IMR-90 (cell line): ENCODE results near the gene TTI1. TPM values are rescaled to one million over a fixed set of nuclear protein-coding genes. Genes with fewer than 3 reads are reported as not detected.

Experiments
- ATAC-seq: fragments of 200-7000 bp; cut with Tn5 transposase; 2 replicates; pipeline ENCODE4 v1.9.1; 2020; ENCODE audit warnings: low read depth, mild to moderate bottlenecking, moderate library complexity
- BruUV-seq: library from RNA; stranded (reverse); fragments of 400-500 nt; replicated peaks from 2 replicates; lab custom pipeline; 2021; lab: Mats Ljungman, UMichigan
- CTCF ChIA-PET: fragments of 300-600 bp; formaldehyde crosslinking; extraction: SDS; loops from one replicate; lab custom pipeline; 2021; ENCODE audit warnings: antibody characterized with exemption; lab: Yijun Ruan, JAX
- POLR2A ChIA-PET: fragments of 300-600 bp; sonication (Branson Sonifier 250); formaldehyde crosslinking; loops from one replicate; lab custom pipeline; 2022; ENCODE audit warnings: antibody characterized with exemption; ENCODE audit not compliant: unreplicated experiment; lab: Charles Lee
- DNase-seq: peaks from one replicate; pipeline ENCODE4 v3.0.0; 2013
- H2AFZ ChIP-seq: replicated peaks from 2 replicates; pipeline ENCODE3; 2013; ENCODE audit warnings: low read length, mild to moderate bottlenecking; ENCODE audit not compliant: poor library complexity
- H2AK5ac ChIP-seq: 2 replicates; pipeline ENCODE4 v1.6.1; 2013; ENCODE audit warnings: low read depth, low read length, inconsistent platforms
- H2AK9ac ChIP-seq: replicated peaks from 2 replicates; pipeline ENCODE3; 2013; ENCODE audit warnings: mild to moderate bottlenecking, low read depth, low read length, moderate library complexity; ENCODE audit not compliant: poor library complexity
- H2BK120ac ChIP-seq: 2 replicates; pipeline ENCODE4 v1.6.1; 2013; ENCODE audit warnings: low read depth, low read length, inconsistent platforms
- H2BK15ac ChIP-seq: 3 replicates; pipeline ENCODE4 v1.6.1; 2013; ENCODE audit warnings: low read depth, low read length, inconsistent platforms
- H2BK20ac ChIP-seq: 2 replicates; pipeline ENCODE4 v1.6.1; 2013; ENCODE audit warnings: low read depth, mild to moderate bottlenecking, inconsistent platforms, low read length, moderate library complexity
- H2BK5ac ChIP-seq: 2 replicates; pipeline ENCODE4 v1.6.1; 2013; ENCODE audit warnings: mild to moderate bottlenecking, low read depth, low read length, inconsistent platforms; ENCODE audit not compliant: poor library complexity, severe bottlenecking
- H3K14ac ChIP-seq: replicated peaks from 2 replicates; pipeline ENCODE4 v1.6.1; 2013; ENCODE audit warnings: low read depth, low read length, inconsistent platforms
- H3K18ac ChIP-seq: 2 replicates; pipeline ENCODE4 v1.6.1; 2013; ENCODE audit warnings: low read depth, low read length, control low read depth
- H3K23ac ChIP-seq: 2 replicates; pipeline ENCODE4 v1.6.1; 2013; ENCODE audit warnings: low read depth, low read length, inconsistent platforms
- H3K27ac ChIP-seq: 2 replicates; pipeline ENCODE4 v1.5.1; 2013; ENCODE audit warnings: mild to moderate bottlenecking, control low read depth, low read length; ENCODE audit not compliant: insufficient read depth
- H3K27me3 ChIP-seq: 2 replicates; pipeline ENCODE4 v1.6.1; 2013; ENCODE audit warnings: low read length; ENCODE audit not compliant: control insufficient read depth, insufficient read depth
- H3K36me3 ChIP-seq: 2 replicates; pipeline ENCODE4 v1.6.1; 2013; ENCODE audit warnings: low read length, mixed read lengths; ENCODE audit not compliant: control insufficient read depth, insufficient read depth
- H3K4ac ChIP-seq: 2 replicates; pipeline ENCODE4 v1.6.1; 2013; ENCODE audit warnings: low read depth, low read length, inconsistent platforms
- H3K4me1 ChIP-seq: 2 replicates; pipeline ENCODE4 v1.6.1; 2013; ENCODE audit warnings: low read length, mixed read lengths; ENCODE audit not compliant: control insufficient read depth, insufficient read depth
- H3K4me2 ChIP-seq: 2 replicates; pipeline ENCODE4 v1.6.1; 2013; ENCODE audit warnings: low read depth, mild to moderate bottlenecking, control low read depth, low read length, moderate library complexity
- H3K4me3 ChIP-seq: 2 replicates; pipeline ENCODE4 v1.5.1; 2013; ENCODE audit warnings: low read depth, mild to moderate bottlenecking, control low read depth, low read length, moderate library complexity; ENCODE audit not compliant: insufficient read depth
- H3K56ac ChIP-seq: 2 replicates; pipeline ENCODE4 v1.6.1; 2013; ENCODE audit warnings: low read length, inconsistent platforms; ENCODE audit not compliant: insufficient read depth; ENCODE audit errors: extremely low read depth
- H3K79me1 ChIP-seq, 2 experiments: 2 replicates each; pipeline ENCODE4 v1.6.1; 2013; ENCODE audit warnings: low read length in 2 of 2, inconsistent platforms in 1 of 2, low read depth in 1 of 2
- H3K9ac ChIP-seq: 2 replicates; pipeline ENCODE4 v1.6.1; 2013; ENCODE audit warnings: low read depth, low read length, control low read depth
- H3K9me1 ChIP-seq: 2 replicates; pipeline ENCODE4 v1.6.1; 2013; ENCODE audit warnings: low read length, inconsistent platforms; ENCODE audit not compliant: insufficient read depth
- H3K9me3 ChIP-seq: 2 replicates; pipeline ENCODE4 v1.6.1; 2013; ENCODE audit warnings: low read length; ENCODE audit not compliant: control insufficient read depth, insufficient read depth
- H4K20me1 ChIP-seq: 2 replicates; pipeline ENCODE4 v1.6.1; 2013; ENCODE audit warnings: low read length, inconsistent platforms; ENCODE audit not compliant: insufficient read depth
- H4K5ac ChIP-seq: 2 replicates; pipeline ENCODE4 v1.6.1; 2013; ENCODE audit warnings: mild to moderate bottlenecking, low read depth, low read length, control low read depth
- H4K8ac ChIP-seq, 2 experiments: 2 replicates each; pipeline ENCODE4 v1.6.1; 2013; ENCODE audit warnings: low read depth in 2 of 2, low read length in 2 of 2, control low read depth in 1 of 2, inconsistent platforms in 1 of 2
- H4K91ac ChIP-seq: 2 replicates; pipeline ENCODE4 v1.6.1; 2013; ENCODE audit warnings: low read depth, low read length, inconsistent platforms; ENCODE audit not compliant: insufficient read depth
- BHLHE40 ChIP-seq: fragments of 150-350 bp; IDR thresholded peaks from 2 replicates; pipeline ENCODE4 v1.6.1; 2016; ENCODE audit warnings: mild to moderate bottlenecking, low read depth, low read length
- CEBPB ChIP-seq: IDR thresholded peaks from 2 replicates; pipeline ENCODE4 v1.6.1; 2012; ENCODE audit warnings: low read depth, low read length, improper control_type of control experiment
- CHD1 ChIP-seq: IDR thresholded peaks from 2 replicates; pipeline ENCODE4 v1.6.1; 2012; ENCODE audit warnings: low read depth, low read length, improper control_type of control experiment
- FOS ChIP-seq: fragments of 150-350 bp; IDR thresholded peaks from 2 replicates; pipeline ENCODE4 v1.6.1; 2016; ENCODE audit warnings: low read depth, low read length
- MAFK ChIP-seq: IDR thresholded peaks from 2 replicates; pipeline ENCODE4 v1.6.1; 2012; ENCODE audit warnings: low read depth, low read length, improper control_type of control experiment
- MXI1 ChIP-seq: IDR thresholded peaks from 2 replicates; pipeline ENCODE4 v1.6.1; 2012; ENCODE audit warnings: low read depth, mild to moderate bottlenecking, low read length, moderate library complexity, borderline replicate concordance
- NFE2L2 ChIP-seq: fragments of 150-350 bp; IDR thresholded peaks from 2 replicates; pipeline ENCODE4 v1.6.1; 2016; ENCODE audit warnings: low read depth, mild to moderate bottlenecking, low read length
- POLR2A ChIP-seq: IDR thresholded peaks from 2 replicates; pipeline ENCODE4 v1.6.1; 2012; ENCODE audit warnings: mild to moderate bottlenecking, low read depth, low read length
- RFX5 ChIP-seq: IDR thresholded peaks from 2 replicates; pipeline ENCODE4 v1.8.0; 2012; ENCODE audit warnings: low read depth, mild to moderate bottlenecking, low read length, moderate library complexity
- WGBS, 2 experiments: methylation state at CpG; one replicate each; pipeline versions ENCODE4 v1.1.5 to v1.1.7; 2013; ENCODE audit warnings: missing lambda C conversion rate in 2 of 2; ENCODE audit not compliant: insufficient read length in 1 of 2; ENCODE audit errors: extremely low coverage in 2 of 2; 5-methylcytosine and 5-hydroxymethylcytosine counted together
- dilution Hi-C: fragments of 300-500 bp; cut with HindIII; formaldehyde crosslinking; loops from one replicate; pipeline ENCODE4 v1.14.3; 2018; ENCODE audit warnings: low sequenced_read_pairs; ENCODE audit not compliant: unreplicated experiment
- in situ Hi-C: fragments of 300-500 bp; cut with MboI; formaldehyde crosslinking; loops from 3 replicates; pipeline ENCODE4 v1.14.3; 2019; ENCODE audit warnings: low sequenced_read_pairs, inconsistent platforms, mixed read lengths
- intact Hi-C: fragments of 100-400 bp; cut with micrococcal nuclease; formaldehyde crosslinking; loops from 2 replicates; pipeline ENCODE4 v1.10.0; 2022
- polyA plus RNA-seq, 3 experiments: library from polyadenylated mRNA; depleted of rRNA; stranded (reverse); fragments of >200 nt; gene quantifications; 2 replicates each; pipeline ENCODE4 v1.2.3, GENCODE V29; 2012; ENCODE audit warnings: low replicate concordance in 1 of 3
- total RNA-seq: library from RNA; depleted of rRNA; stranded (reverse); fragments of >200 nt; gene quantifications from 2 replicates; pipeline ENCODE4 v1.2.3, GENCODE V29; 2012
- TF ChIP-seq, protein P1 (sequence below): fragments of 150-350 bp; IDR thresholded peaks from 2 replicates; pipeline ENCODE4 v1.6.1; 2017; ENCODE audit warnings: mild to moderate bottlenecking, antibody characterized with exemption, low read length, low read depth
- TF ChIP-seq, protein P2 (sequence below): conservative IDR thresholded peaks from 2 replicates; pipeline ENCODE4 v1.5.1; 2012; ENCODE audit warnings: mild to moderate bottlenecking, low read depth, low read length, improper control_type of control experiment

The TTI1 gene
- total and polyA plus RNA-seq, 2 of the 4 experiments (the other 2 are of a cell fraction): 12.5 to 17.6 TPM

DNA sequence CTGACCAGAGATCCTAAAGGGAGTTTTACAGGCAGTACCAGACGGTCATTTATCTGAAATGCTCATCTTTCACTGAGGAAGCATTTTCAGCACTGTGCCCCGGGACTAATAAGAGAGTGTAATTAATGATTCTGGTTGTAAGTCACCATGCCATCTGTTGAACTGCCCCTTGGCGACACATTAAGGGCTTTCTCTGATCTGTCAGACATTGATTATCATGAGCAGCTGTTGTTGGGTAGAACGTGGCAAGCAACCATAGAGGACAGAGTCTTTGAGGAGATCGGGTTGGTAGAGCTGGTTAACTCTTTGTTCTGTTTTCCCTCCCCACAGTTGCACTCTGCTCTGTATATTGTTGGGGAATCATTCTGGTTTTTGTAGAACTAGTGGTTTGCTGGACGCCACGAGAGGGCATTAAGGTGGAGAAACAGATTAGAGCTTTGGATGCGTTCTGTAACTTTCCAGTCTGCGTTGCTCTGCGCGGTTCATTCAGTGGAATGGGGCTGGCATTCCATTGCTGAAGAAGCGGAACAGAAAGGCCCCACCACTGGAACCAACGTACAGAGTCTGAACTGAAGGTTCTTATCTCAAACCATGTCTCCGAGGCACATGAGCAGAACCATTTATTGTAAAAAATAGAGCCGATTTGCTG, 34.6 kb upstream of the TTI1 start:
- ATAC-seq: no peak
- H2BK20ac ChIP-seq: no peak overlapping the region
- CTCF ChIA-PET: interaction anchor here (0.6 kb wide), 1 partner anchor 18 kb away, joined by 6 read pairs; no protein-coding TSS in a partner anchor
- no peak overlapping the region for H3K14ac ChIP-seq
- DNase-seq: no peak
- H2AK5ac ChIP-seq: no peak overlapping the region
- H3K56ac ChIP-seq: no peak overlapping the region
- H3K9ac ChIP-seq: no peak overlapping the region
- no peak overlapping the region for H2AK9ac ChIP-seq
- TF ChIP-seq NFE2L2: no peak
- no peak for TF ChIP-seq CHD1
- TF ChIP-seq MXI1: no peak
- TF ChIP-seq, protein P1, sequence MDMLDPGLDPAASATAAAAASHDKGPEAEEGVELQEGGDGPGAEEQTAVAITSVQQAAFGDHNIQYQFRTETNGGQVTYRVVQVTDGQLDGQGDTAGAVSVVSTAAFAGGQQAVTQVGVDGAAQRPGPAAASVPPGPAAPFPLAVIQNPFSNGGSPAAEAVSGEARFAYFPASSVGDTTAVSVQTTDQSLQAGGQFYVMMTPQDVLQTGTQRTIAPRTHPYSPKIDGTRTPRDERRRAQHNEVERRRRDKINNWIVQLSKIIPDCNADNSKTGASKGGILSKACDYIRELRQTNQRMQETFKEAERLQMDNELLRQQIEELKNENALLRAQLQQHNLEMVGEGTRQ: no peak
- no peak for TF ChIP-seq CEBPB
- no peak for TF ChIP-seq POLR2A
- TF ChIP-seq MAFK: no peak
- TF ChIP-seq, protein P2, sequence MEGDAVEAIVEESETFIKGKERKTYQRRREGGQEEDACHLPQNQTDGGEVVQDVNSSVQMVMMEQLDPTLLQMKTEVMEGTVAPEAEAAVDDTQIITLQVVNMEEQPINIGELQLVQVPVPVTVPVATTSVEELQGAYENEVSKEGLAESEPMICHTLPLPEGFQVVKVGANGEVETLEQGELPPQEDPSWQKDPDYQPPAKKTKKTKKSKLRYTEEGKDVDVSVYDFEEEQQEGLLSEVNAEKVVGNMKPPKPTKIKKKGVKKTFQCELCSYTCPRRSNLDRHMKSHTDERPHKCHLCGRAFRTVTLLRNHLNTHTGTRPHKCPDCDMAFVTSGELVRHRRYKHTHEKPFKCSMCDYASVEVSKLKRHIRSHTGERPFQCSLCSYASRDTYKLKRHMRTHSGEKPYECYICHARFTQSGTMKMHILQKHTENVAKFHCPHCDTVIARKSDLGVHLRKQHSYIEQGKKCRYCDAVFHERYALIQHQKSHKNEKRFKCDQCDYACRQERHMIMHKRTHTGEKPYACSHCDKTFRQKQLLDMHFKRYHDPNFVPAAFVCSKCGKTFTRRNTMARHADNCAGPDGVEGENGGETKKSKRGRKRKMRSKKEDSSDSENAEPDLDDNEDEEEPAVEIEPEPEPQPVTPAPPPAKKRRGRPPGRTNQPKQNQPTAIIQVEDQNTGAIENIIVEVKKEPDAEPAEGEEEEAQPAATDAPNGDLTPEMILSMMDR: no peak
- TF ChIP-seq BHLHE40: no peak
- no peak for TF ChIP-seq FOS
- no peak for TF ChIP-seq RFX5
- no peak overlapping the region for H2BK15ac ChIP-seq
- POLR2A ChIA-PET: no interaction called here
- in situ Hi-C loops (loop anchor here (10.0 kb wide), 1 partner anchor 237 kb away; the partner anchor contains the start of gene BPI), dilution Hi-C loops (no loop called here), intact Hi-C loops (no loop called here)
- no peak overlapping the region for H3K4me2 ChIP-seq
- H3K4me1 ChIP-seq: peaks cover 3% of the 10 kb centered on the region; the same call in 1 of the 2 replicates
- no peak overlapping the region for H3K4me3 ChIP-seq
- no peak overlapping the region for H3K18ac ChIP-seq
- no peaks in the 10 kb centered on the region for H4K20me1 ChIP-seq
- H4K91ac ChIP-seq: no peak overlapping the region
- H3K23ac ChIP-seq: no peak overlapping the region
- no peaks in the 10 kb centered on the region for H3K27me3 ChIP-seq
- no peaks in the 10 kb centered on the region for H3K9me3 ChIP-seq
- peaks cover 4% of the 10 kb centered on the region; the same call in 1 of the 2 replicates for H3K9me1 ChIP-seq
- no peak overlapping the region for H4K5ac ChIP-seq
- no peak overlapping the region for H2AFZ ChIP-seq
- no peak overlapping the region for H3K4ac ChIP-seq
- peaks cover 12 to 38% of the 10 kb centered on the region in 2 experiments; a peak in 3 of 4 replicates for H3K79me1 ChIP-seq
- no peak overlapping the region for H3K27ac ChIP-seq
- no peak overlapping the region for H2BK120ac ChIP-seq
- 38% methylated on average over 2 of the region's 15 CpGs; no CpG with 5 or more reads in 1 of the 2 experiments for WGBS, 2 experiments
- H2BK5ac ChIP-seq: no peak overlapping the region
- no TSS peak for BruUV-seq
- H4K8ac ChIP-seq: no peak overlapping the region
- peaks cover 44% of the 10 kb centered on the region for H3K36me3 ChIP-seq
